ENCODE data around the gene PCDHGA1. TPM values are rescaled to one million over a fixed set of nuclear protein-coding genes. Genes with fewer than 3 reads are reported as not detected.
"Not testable (repeated sequence)": the region's sequence is repeated elsewhere in the genome, so short reads cannot be mapped to it uniquely, and the experiment has no call there.

Gene PCDHGA1
- total RNA-seq, 1 experiment from 2014 or later: not detected

DNA sequence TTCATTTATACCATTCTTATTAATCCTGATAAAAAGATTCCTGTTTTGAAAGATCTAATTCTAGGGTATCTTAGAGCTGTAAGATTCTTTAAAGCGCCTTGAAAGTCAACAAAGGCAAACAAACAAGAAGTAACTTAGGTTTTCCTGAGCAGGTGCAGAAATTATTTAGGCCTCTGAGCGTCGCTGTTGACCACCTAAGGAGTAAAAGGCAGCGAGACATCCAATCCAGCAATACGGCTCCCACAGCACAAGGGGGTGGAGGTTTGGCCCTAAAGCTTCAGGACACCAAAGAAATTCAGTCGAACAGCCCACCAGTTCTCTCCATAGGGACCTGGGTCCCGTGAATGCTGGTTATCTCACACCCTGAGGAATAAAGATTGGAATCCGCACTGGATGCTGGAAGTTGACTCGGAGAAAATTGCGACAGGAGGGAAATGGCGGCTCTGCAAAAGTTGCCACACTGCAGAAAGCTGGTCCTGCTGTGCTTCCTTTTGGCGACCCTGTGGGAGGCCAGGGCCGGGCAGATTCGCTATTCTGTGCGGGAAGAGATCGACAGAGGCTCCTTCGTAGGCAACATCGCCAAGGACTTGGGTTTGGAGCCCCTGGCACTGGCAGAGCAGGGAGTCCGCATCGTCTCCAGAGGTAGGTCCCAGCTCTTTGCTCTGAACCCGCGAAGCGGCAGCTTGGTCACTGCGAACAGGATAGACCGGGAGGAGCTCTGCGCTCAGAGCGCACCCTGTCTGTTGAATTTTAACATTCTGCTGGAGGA is 8.4 kb downstream of the PCDHGA1 start, which contains the start of gene PCDHGA2:
Gene PCDHGA2 (plus strand): TSS at position 223 of the 769 bp plus-strand sequence.
- BruUV-seq (replicated peaks): no TSS peak
- peaks cover 23% of the 10 kb centered on the region for H3K9me3 Mint-ChIP-seq (ENCODE audit: low read depth, unreplicated experiment)

DNA sequence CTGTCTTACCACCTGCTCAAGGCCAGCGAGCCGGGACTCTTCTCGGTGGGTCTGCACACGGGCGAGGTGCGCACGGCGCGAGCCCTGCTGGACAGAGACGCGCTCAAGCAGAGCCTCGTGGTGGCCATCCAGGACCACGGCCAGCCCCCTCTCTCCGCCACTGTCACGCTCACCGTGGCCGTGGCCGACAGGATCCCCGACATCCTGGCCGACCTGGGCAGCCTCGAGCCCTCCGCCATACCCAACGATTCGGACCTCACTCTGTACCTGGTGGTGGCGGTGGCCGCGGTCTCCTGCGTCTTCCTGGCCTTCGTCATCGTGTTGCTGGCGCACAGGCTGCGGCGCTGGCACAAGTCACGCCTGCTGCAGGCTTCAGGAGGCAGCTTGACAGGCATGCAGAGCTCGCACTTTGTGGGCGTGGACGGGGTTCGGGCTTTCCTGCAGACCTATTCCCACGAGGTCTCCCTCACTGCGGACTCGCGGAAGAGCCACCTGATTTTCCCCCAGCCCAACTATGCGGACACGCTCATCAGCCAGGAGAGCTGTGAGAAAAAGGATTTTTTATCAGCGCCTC is 10.6 kb downstream of the PCDHGA1 start:
- CTCF ChIA-PET; intact Hi-C loops (cut with micrococcal nuclease; ENCODE audit: unreplicated experiment); H3K4me3 Mint-ChIP-seq (ENCODE audit: low read depth, unreplicated experiment); H3K27ac Mint-ChIP-seq (ENCODE audit: unreplicated experiment); DNase-seq; BruUV-seq (replicated peaks); H3K36me3 Mint-ChIP-seq (ENCODE audit: insufficient read depth, unreplicated experiment); H3K27me3 Mint-ChIP-seq (ENCODE audit: unreplicated experiment); H3K4me1 Mint-ChIP-seq (ENCODE audit: low read depth, unreplicated experiment): not testable (repeated sequence)
- H3K9me3 Mint-ChIP-seq (ENCODE audit: low read depth, unreplicated experiment): peaks cover 27% of the 10 kb centered on the region

More for the DNA sequence above, 8.4 kb downstream of the PCDHGA1 start, which contains the start of gene PCDHGA2:
- no peak for DNase-seq
- Mint-ChIP-seq H3K27me3 (ENCODE audit: unreplicated experiment) (no peaks in the 10 kb centered on the region), H3K4me1 (ENCODE audit: low read depth, unreplicated experiment) (no peaks in the 10 kb centered on the region), H3K4me3 (ENCODE audit: low read depth, unreplicated experiment) (no peak within 1 kb of the TSS), H3K36me3 (ENCODE audit: insufficient read depth, unreplicated experiment) (no peaks in the 10 kb centered on the region), H3K27ac (ENCODE audit: unreplicated experiment) (no peak within 1 kb of the TSS)
- intact Hi-C loops (cut with micrococcal nuclease; ENCODE audit: unreplicated experiment): no loop called here
- TF ChIP-seq, protein P1, sequence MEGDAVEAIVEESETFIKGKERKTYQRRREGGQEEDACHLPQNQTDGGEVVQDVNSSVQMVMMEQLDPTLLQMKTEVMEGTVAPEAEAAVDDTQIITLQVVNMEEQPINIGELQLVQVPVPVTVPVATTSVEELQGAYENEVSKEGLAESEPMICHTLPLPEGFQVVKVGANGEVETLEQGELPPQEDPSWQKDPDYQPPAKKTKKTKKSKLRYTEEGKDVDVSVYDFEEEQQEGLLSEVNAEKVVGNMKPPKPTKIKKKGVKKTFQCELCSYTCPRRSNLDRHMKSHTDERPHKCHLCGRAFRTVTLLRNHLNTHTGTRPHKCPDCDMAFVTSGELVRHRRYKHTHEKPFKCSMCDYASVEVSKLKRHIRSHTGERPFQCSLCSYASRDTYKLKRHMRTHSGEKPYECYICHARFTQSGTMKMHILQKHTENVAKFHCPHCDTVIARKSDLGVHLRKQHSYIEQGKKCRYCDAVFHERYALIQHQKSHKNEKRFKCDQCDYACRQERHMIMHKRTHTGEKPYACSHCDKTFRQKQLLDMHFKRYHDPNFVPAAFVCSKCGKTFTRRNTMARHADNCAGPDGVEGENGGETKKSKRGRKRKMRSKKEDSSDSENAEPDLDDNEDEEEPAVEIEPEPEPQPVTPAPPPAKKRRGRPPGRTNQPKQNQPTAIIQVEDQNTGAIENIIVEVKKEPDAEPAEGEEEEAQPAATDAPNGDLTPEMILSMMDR (IDR thresholded peaks at IDR 0.05; ENCODE audit: unreplicated experiment): no peak
- CTCF ChIA-PET: interaction anchor here (0.6 kb wide), 1 partner anchor 10 kb away, joined by 3 read pairs; no protein-coding TSS in a partner anchor

DNA sequence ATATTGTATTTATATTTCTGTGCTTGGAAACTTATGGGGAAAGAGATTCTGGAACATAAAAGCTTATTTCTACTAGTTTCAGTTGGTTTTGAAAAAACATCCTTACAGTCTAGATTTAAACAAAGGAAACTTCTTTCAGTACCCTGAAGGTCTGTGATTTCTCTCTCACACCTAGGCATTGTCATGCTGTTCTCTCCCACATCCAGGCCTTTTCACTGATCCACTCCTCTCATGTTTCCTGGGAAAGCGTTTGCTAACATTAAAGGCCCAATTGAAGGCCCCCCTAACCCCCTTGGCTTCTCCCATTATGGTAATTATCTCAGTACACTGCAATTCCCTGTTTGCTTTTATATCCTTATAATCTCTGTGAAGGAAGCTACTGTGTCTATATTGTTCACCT is 12.5 kb downstream of the PCDHGA1 start:
- TF ChIP-seq, protein P1 (IDR thresholded peaks at IDR 0.05; ENCODE audit: unreplicated experiment): no peak
- Mint-ChIP-seq H3K4me1 (ENCODE audit: low read depth, unreplicated experiment) (no peaks in the 10 kb centered on the region), H3K27ac (ENCODE audit: unreplicated experiment) (no peak overlapping the region), H3K9me3 (ENCODE audit: low read depth, unreplicated experiment) (peaks cover 27% of the 10 kb centered on the region), H3K36me3 (ENCODE audit: insufficient read depth, unreplicated experiment) (no peaks in the 10 kb centered on the region), H3K4me3 (ENCODE audit: low read depth, unreplicated experiment) (no peak overlapping the region), H3K27me3 (ENCODE audit: unreplicated experiment) (no peaks in the 10 kb centered on the region)
- intact Hi-C loops (cut with micrococcal nuclease; ENCODE audit: unreplicated experiment): no loop called here
- no TSS peak for BruUV-seq (replicated peaks)
- CTCF ChIA-PET: no interaction called here
- no peak for DNase-seq

GRCh38 chr5:141343242-141343952 is 13.1 kb downstream of the PCDHGA1 start, which contains the start of gene PCDHGA3:
TSS of gene PCDHGA3 (plus strand) at chr5:141343829. CDS start at chr5:141344034, 205 bp downstream.
- intact Hi-C loops (cut with micrococcal nuclease; ENCODE audit: unreplicated experiment): no loop called here
- H3K9me3 Mint-ChIP-seq (ENCODE audit: low read depth, unreplicated experiment): peaks cover 23% of the 10 kb centered on the region
- no peak within 1 kb of the TSS for H3K27ac Mint-ChIP-seq (ENCODE audit: unreplicated experiment)
- H3K4me3 Mint-ChIP-seq (ENCODE audit: low read depth, unreplicated experiment): no peak within 1 kb of the TSS
- TF ChIP-seq, protein P1 (IDR thresholded peaks at IDR 0.05; ENCODE audit: unreplicated experiment): no peak
- H3K4me1 Mint-ChIP-seq (ENCODE audit: low read depth, unreplicated experiment): no peaks in the 10 kb centered on the region
- no peaks in the 10 kb centered on the region for H3K27me3 Mint-ChIP-seq (ENCODE audit: unreplicated experiment)
- no peaks in the 10 kb centered on the region for H3K36me3 Mint-ChIP-seq (ENCODE audit: insufficient read depth, unreplicated experiment)
- no peak for DNase-seq
- CTCF ChIA-PET: no interaction called here
- no TSS peak for BruUV-seq (replicated peaks)
